H1 (cell line): ENCODE measurements around the gene LYZ. TPM values are rescaled to one million over a fixed set of nuclear protein-coding genes. Genes with fewer than 3 reads are reported as not detected.

Experiments used
- BACH1 ChIP-seq: IDR thresholded peaks from 2 replicates; pipeline ENCODE4 v1.6.1; 2012; ENCODE audit warnings: low read length, improper control_type of control experiment
- CHD2 ChIP-seq: IDR thresholded peaks from 2 replicates; pipeline ENCODE4 v1.6.1; 2012; ENCODE audit warnings: low read length, improper control_type of control experiment
- CREB1 ChIP-seq: IDR thresholded peaks from 2 replicates; pipeline ENCODE4 v1.6.1; 2012; ENCODE audit warnings: inconsistent platforms
- E2F6 ChIP-seq: IDR thresholded peaks from 2 replicates; pipeline ENCODE4 v1.6.1; 2012; ENCODE audit warnings: inconsistent platforms
- GABPA ChIP-seq: IDR thresholded peaks from 2 replicates; pipeline ENCODE4 v1.6.1; 2011; ENCODE audit warnings: mild to moderate bottlenecking, low read length, moderate library complexity, borderline replicate concordance; ENCODE audit not compliant: insufficient read depth
- GTF2F1 ChIP-seq: IDR thresholded peaks from 2 replicates; pipeline ENCODE4 v1.6.1; 2012; ENCODE audit warnings: low read depth, low read length, improper control_type of control experiment, borderline replicate concordance
- JUN ChIP-seq: IDR thresholded peaks from 2 replicates; pipeline ENCODE4 v1.6.1; 2011; ENCODE audit warnings: low read depth, mild to moderate bottlenecking, improper control_type of control experiment, low read length
- NANOG ChIP-seq: IDR thresholded peaks from 2 replicates; pipeline ENCODE4 v1.6.1; 2011; ENCODE audit warnings: low read length, low read depth, mild to moderate bottlenecking, inconsistent platforms; ENCODE audit not compliant: insufficient read depth, poor library complexity, severe bottlenecking
- RFX5 ChIP-seq: IDR thresholded peaks from 2 replicates; pipeline ENCODE4 v1.6.1; 2011; ENCODE audit warnings: low read depth, low read length, improper control_type of control experiment, borderline replicate concordance
- polyA plus RNA-seq, 7 experiments: library from polyadenylated mRNA; depleted of rRNA in 3 of 7; stranded (reverse) in 5 of 7; unstranded in 2 of 7; fragments of >200 nt in 5 of 7; fragments of 200-250 nt in 2 of 7; gene quantifications; 1 replicate in 5 of 7; 2 replicates in 1 of 7; 4 replicates in 1 of 7; pipeline versions ENCODE4 v1.2.1 to v1.2.3, GENCODE V29; 2011 to 2013; ENCODE audit warnings: missing spikeins in 2 of 7, mixed read lengths in 2 of 7
- total RNA-seq: library from RNA; stranded (reverse); fragmentation: NEBNext Ultra II Directional; extraction: Animal tissue kit (Norgen Biotek cat#: 25700); gene quantifications from 2 replicates; pipeline ENCODE4 v1.2.1, GENCODE V29; 2021
- TF ChIP-seq, protein P1 (sequence below): fragments of 300-600 bp; sonication (generic); IDR thresholded peaks from 2 replicates; pipeline ENCODE4 v1.7.1; 2012; ENCODE audit warnings: low read length, moderate library complexity, mild to moderate bottlenecking, inconsistent platforms; ENCODE audit not compliant: insufficient replicate concordance
- TF ChIP-seq, protein P2 (sequence below): IDR thresholded peaks from 2 replicates; pipeline ENCODE4 v1.6.1; 2012; ENCODE audit warnings: inconsistent platforms

LYZ gene
- total and polyA plus RNA-seq, 2 of the 8 experiments (the other 6 are each of a cell fraction or from before 2014, with no cell fraction given): not detected

- TF ChIP-seq, protein P1, sequence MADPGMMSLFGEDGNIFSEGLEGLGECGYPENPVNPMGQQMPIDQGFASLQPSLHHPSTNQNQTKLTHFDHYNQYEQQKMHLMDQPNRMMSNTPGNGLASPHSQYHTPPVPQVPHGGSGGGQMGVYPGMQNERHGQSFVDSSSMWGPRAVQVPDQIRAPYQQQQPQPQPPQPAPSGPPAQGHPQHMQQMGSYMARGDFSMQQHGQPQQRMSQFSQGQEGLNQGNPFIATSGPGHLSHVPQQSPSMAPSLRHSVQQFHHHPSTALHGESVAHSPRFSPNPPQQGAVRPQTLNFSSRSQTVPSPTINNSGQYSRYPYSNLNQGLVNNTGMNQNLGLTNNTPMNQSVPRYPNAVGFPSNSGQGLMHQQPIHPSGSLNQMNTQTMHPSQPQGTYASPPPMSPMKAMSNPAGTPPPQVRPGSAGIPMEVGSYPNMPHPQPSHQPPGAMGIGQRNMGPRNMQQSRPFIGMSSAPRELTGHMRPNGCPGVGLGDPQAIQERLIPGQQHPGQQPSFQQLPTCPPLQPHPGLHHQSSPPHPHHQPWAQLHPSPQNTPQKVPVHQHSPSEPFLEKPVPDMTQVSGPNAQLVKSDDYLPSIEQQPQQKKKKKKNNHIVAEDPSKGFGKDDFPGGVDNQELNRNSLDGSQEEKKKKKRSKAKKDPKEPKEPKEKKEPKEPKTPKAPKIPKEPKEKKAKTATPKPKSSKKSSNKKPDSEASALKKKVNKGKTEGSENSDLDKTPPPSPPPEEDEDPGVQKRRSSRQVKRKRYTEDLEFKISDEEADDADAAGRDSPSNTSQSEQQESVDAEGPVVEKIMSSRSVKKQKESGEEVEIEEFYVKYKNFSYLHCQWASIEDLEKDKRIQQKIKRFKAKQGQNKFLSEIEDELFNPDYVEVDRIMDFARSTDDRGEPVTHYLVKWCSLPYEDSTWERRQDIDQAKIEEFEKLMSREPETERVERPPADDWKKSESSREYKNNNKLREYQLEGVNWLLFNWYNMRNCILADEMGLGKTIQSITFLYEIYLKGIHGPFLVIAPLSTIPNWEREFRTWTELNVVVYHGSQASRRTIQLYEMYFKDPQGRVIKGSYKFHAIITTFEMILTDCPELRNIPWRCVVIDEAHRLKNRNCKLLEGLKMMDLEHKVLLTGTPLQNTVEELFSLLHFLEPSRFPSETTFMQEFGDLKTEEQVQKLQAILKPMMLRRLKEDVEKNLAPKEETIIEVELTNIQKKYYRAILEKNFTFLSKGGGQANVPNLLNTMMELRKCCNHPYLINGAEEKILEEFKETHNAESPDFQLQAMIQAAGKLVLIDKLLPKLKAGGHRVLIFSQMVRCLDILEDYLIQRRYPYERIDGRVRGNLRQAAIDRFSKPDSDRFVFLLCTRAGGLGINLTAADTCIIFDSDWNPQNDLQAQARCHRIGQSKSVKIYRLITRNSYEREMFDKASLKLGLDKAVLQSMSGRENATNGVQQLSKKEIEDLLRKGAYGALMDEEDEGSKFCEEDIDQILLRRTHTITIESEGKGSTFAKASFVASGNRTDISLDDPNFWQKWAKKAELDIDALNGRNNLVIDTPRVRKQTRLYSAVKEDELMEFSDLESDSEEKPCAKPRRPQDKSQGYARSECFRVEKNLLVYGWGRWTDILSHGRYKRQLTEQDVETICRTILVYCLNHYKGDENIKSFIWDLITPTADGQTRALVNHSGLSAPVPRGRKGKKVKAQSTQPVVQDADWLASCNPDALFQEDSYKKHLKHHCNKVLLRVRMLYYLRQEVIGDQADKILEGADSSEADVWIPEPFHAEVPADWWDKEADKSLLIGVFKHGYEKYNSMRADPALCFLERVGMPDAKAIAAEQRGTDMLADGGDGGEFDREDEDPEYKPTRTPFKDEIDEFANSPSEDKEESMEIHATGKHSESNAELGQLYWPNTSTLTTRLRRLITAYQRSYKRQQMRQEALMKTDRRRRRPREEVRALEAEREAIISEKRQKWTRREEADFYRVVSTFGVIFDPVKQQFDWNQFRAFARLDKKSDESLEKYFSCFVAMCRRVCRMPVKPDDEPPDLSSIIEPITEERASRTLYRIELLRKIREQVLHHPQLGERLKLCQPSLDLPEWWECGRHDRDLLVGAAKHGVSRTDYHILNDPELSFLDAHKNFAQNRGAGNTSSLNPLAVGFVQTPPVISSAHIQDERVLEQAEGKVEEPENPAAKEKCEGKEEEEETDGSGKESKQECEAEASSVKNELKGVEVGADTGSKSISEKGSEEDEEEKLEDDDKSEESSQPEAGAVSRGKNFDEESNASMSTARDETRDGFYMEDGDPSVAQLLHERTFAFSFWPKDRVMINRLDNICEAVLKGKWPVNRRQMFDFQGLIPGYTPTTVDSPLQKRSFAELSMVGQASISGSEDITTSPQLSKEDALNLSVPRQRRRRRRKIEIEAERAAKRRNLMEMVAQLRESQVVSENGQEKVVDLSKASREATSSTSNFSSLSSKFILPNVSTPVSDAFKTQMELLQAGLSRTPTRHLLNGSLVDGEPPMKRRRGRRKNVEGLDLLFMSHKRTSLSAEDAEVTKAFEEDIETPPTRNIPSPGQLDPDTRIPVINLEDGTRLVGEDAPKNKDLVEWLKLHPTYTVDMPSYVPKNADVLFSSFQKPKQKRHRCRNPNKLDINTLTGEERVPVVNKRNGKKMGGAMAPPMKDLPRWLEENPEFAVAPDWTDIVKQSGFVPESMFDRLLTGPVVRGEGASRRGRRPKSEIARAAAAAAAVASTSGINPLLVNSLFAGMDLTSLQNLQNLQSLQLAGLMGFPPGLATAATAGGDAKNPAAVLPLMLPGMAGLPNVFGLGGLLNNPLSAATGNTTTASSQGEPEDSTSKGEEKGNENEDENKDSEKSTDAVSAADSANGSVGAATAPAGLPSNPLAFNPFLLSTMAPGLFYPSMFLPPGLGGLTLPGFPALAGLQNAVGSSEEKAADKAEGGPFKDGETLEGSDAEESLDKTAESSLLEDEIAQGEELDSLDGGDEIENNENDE: no peak
- TF ChIP-seq NANOG (no peak), JUN (no peak), GTF2F1 (no peak), RFX5 (no peak), CREB1 (no peak), CHD2 (no peak), GABPA (no peak), E2F6 (no peak), BACH1 (no peak)
- TF ChIP-seq, protein P2, sequence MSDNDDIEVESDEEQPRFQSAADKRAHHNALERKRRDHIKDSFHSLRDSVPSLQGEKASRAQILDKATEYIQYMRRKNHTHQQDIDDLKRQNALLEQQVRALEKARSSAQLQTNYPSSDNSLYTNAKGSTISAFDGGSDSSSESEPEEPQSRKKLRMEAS: no peak
Measured at GRCh38 chr12:69332815-69333358, 15.3 kb upstream of the LYZ start (continued).
